GM18858 (cell line): Measurements from ENCODE around the gene TXNRD1.

Experiments
- ATAC-seq: cut with Tn5 transposase; IDR thresholded peaks from one replicate; pipeline ENCODE4 v1.9.1; 2021; ENCODE audit not compliant: unreplicated experiment

Gene TXNRD1

DNA sequence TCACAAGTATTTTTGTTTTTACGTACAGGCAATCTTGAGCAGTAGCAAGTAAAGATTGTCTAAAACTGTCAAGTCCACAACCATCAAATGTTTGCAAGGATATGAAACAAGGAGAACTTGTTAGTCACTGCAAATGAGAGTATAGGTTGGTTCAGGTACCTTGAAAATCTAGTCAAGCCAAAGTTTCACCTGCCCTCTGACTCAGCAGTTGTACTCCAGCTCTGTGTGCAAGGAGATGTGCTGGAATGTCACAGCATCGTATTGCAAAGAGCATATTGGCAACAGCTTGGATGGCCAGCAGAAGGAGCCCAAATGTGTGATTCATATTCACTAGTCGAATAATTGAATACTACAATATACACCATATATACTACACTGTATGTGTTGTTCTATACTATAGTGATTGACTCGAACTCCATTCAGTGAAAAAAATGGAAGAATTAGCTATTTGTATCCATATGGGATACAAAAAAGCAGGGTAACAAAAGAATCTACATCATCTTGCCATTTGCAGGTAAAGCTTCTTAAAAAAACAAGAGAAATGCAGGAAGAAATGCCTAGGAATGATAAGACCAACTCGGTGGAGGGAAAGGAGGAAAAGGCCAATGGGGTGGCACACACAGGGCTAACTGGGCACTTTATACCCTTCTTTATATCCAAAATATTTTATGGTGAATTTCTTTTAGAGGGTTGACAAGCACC is 131.9 kb downstream of the TXNRD1 start:
- no peak for ATAC-seq

DNA sequence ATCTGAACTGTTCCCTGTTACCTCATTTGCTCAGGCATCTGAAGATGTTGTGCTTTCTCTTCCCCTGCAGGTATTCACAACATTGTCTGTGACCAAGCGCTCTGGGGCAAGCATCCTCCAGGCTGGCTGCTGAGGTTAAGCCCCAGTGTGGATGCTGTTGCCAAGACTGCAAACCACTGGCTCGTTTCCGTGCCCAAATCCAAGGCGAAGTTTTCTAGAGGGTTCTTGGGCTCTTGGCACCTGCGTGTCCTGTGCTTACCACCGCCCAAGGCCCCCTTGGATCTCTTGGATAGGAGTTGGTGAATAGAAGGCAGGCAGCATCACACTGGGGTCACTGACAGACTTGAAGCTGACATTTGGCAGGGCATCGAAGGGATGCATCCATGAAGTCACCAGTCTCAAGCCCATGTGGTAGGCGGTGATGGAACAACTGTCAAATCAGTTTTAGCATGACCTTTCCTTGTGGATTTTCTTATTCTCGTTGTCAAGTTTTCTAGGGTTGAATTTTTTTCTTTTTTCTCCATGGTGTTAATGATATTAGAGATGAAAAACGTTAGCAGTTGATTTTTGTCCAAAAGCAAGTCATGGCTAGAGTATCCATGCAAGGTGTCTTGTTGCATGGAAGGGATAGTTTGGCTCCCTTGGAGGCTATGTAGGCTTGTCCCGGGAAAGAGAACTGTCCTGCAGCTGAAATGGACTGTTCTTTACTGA is 132.9 kb downstream of the TXNRD1 start:
- ATAC-seq, result no peak

DNA sequence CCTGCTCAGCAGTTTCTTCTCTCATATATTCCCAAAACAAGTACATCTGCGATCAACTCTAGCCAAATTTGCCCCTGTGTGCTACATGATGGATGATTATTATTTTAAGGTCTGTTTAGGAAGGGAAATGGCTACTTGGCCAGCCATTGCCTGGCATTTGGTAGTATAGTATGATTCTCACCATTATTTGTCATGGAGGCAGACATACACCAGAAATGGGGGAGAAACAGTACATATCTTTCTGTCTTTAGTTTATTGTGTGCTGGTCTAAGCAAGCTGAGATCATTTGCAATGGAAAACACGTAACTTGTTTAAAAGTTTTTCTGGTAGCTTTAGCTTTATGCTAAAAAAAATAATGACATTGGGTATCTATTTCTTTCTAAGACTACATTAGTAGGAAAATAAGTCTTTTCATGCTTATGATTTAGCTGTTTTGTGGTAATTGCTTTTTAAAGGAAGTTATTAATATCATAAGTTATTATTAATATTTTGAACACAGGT is 133.5 kb downstream of the TXNRD1 start:
- ATAC-seq, result no peak

DNA sequence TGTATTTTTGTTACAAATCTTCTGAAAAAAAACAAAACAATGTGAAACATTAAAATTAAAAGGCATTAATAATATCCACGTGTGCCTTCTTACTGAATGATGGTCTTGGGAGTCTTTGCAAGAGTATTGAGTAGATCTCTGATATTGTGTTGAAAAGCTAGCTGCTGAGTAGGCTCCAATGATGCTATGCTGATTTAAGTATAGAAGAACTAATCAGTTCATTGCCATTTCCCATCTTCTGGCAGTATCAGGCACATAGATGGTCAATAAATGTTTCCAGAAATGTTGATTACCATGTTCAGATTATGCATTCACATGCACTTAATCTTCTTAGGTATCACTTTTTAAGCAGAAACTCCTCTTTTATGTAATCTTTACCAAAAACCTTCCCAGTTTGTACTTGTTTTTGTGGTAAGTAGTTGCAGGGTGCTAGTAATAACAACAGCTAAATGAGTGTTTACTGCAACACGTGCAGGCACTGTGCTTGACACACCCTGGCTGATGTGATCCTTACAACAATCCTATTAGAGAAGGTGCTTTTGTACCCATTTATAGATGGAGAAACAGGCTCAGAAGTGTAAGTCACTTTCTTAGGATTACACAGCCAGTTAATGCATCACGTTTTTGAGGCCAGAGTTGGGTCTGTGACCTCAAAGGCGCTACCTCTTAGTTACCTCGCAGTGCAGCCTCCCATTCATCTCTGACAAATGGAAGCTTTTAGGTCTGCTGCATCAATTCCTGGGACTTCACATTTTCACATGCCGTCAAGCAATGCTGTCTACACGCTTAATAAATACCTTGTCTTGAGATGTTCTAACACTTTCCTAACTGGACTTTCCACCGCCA is 134.9 kb downstream of the TXNRD1 start:
- no peak for ATAC-seq

DNA sequence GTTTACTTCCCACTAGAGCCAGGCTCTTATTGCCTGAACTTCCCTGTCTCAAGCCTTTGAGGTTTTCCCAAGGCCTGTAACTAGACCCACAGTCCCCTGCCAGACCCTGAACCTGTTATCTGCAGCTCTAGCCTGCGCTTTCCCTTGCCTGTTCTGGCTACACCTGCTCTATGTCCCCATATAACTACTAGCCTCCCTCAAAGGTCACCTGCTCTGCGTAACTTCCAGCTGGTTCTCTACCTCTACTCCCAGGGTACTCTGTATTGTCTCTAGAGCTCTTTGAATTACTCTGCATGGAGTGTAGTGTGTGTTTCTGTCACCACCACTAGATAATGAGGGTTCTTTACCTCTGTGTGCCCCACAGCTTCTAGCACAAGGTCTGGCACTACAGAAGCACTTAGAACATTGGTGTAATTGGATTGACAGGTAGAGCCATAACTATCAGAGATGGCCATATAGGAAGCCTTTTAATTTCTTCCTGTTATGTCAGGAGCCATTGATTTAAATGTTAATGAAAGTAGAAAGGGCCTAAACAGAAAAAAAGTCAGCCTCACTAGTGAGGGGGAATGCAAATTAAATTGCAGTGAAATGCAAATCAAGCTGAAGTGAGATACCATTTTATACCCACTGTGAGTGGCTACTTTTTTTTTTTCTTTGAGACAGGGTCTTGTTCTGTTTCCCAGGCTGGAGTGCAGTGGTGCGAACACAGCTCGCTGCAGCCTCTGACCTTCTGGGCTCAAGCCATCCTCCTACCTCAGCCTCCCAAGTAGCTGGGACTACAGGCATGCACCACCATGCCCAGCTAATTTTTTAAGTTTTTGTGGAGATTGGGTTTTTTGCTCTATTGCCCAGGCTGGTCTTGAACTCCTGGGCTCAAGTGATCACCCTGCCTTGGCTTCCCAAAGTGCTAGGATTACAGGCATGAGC is 135.7 kb downstream of the TXNRD1 start:
- no peak for ATAC-seq

DNA sequence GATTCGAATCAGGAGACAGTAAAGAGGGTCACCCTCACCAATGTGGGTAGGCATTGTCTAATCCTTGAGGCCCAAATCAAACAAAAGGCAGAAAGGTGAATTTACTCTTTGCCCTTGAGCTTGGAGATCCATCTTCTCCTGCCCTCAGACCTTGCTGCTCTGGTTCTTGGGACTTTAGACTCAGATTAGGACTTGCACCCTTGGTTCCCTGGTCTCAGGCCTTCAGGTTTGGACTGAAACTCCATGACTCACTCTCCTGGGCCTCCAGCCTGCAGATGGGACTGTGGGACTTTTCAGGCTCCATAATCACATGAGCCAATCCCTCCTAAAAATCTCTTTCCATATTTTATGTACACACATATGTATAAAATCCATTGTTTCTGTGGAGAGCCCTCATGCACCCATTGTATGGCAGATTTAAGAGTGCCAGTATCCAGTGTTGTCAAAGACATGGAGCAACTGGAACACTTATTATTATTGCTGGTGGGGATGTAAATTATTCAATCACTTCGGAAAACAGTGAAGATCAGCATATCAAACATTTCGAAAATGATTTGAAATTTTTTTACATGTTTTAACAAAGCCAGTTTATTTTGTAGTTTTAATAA is 136.6 kb downstream of the TXNRD1 start:
- no peak for ATAC-seq

DNA sequence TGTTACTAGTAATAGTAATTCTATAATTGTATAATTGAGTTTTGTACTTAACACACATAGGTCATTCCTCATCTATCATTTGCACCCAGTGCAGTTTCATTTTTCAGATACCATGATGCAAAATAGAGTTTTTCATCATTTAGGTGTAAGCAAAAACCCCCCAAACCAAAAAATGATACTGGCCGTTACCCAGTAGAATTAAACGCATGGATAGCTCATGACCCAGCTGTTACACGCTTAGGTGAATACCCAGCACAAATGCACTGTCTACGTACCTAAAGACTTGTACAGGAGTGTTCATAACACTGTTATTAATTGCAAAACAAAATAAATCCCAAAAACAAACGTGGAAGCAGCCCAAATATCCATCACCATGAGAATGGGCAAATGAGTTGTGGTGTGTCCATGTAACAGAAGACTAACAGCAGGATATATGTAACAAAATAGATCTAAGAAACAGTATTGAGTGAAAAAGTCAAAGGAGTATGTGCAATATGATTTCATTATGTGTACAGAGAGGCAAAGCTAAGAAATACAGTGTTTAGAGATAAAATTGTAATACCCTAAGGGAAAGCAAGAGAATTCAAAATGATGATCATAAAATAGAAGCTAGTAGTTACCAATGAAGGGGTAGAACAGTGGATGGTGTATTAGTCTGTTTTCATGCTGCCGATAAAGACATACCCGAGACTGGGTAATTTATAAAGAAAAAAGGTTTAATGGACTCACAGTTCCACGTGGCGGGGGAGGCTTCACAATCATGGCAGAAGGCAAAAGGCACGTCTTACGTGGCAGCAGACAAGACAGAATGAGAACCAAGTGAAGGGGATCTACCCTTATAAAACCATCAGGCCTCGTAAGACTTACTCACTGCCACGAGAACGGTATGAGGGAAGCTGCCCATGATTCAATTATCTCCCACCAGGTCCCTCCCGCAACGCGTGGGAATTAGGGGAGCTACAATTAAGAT is 137.7 kb downstream of the TXNRD1 start:
- no peak for ATAC-seq

DNA sequence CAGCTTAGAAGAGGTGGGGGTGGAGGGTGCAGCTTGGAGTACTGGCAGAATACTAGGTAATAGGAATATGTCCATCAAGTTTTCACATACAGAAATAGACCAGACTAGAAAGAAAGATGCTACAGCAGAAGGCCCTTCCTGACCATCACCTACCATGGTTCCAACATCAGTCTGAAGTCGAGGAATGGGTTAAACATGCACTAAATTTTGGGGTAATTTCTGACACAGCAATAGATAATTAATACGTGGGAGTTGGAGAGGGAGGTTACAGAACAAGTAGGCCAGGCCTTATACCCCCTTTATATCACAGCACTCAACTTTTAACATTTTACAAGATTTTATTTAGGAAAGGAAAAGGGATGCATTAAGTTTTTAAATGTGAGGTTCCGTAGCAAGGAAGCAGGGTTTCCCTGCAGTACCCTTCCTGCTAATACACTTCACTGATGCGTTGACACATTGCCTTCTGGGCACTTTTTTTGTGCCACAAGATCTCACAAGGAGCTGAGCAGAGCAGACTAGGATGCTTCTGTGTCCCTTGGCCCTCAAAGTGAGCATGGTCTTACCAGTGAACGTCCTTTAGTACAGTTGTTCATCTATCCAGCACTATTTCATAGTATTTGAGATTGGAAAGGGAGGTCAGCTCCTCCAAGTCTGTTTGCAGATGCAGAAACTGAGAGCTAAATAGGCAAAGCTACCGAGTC is 138.7 kb downstream of the TXNRD1 start:
- no peak for ATAC-seq

DNA sequence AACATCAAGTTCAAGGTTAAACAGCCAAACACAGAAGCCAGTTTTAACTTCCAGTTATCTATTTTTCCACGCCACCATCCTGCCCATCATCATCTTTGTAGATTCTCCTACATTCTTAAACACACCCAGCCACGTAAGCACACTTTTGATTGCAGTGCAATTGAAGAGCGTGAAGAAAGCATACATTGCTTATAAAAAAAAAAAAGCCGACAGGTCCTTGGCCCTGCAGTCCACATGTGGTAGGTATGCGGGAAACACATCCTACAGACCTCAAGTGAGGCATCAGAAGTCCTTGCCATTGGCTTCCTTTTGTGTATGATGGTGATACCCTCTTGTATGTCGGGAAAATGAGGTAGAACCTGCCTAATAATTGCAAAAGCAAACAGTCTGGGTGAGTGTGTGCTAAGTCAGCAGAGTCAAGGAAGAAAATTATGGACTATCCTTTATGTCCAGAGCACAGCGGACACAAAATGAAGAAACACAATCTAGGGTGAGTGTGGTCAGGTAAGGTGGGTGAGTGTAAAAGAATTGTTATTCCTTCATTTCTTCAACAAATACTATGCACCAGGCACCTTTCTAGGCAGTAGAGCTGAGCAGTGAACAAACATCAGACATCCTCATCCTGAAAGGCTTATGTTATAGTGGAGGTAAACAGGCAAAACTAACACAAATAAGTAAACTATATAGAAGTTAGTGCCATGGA is 139.4 kb downstream of the TXNRD1 start:
- ATAC-seq, result no peak

DNA sequence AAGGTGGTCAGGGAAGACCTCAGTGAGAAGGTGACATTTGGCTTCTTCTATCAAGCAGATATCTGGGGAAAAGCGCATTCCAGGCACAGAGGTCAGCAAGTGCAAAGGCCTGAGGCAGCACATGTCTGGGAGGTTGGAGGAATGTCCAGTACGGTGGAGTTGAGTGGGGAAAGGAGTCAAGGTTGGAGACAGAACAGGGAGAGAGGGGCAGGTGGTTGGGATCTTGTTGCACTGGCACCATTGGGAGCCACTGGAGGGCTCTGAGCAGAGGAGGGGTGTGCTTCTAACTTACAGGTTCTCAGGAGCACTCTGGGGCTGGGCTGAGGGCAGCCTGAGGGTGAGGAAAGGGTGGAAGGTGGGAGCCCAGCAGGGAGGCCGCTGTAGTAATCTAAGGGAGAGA is 140.1 kb downstream of the TXNRD1 start:
- ATAC-seq, result no peak

DNA sequence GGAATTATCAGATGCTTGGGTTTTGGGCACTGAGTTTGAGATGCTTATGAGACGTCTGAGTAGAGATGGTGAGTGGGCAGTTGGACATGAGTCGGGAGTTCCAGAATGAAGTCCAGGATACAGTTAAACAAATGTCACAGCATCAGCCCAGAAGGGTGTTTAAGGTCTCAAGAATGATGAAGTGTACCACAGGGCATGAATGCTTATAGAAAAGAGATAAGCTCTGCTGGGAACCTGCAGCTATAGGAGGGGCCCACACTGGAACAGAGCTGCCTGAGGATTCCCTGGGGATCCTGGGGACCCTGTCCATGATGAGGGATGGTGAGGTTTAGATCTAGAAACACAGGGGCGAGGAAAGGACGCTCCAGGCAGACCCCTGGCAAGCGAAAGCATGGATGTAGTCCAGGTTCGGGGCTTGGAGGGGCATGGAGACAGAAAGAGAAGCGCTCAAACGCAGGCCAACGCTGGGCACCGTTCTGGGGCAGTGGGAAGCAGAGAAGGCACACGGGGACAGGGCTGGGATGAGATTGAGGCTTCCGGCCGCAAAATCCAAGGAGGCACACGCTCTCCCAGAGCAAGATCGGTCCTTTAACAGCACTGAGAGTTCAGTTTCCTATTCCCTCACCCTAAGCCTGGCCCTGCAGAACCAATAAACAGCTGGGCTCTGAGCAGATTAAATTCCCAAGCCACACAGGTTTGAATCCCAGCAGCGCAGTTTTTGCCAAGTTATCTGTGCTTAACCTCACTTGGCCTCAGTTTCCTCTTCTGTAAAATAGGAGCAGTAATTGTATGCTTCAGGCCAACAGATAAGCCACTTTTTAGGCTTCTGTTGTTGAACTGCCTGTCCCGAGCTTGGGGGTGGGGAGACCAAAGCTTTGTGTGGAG is 140.9 kb downstream of the TXNRD1 start:
- ATAC-seq, result no peak

DNA sequence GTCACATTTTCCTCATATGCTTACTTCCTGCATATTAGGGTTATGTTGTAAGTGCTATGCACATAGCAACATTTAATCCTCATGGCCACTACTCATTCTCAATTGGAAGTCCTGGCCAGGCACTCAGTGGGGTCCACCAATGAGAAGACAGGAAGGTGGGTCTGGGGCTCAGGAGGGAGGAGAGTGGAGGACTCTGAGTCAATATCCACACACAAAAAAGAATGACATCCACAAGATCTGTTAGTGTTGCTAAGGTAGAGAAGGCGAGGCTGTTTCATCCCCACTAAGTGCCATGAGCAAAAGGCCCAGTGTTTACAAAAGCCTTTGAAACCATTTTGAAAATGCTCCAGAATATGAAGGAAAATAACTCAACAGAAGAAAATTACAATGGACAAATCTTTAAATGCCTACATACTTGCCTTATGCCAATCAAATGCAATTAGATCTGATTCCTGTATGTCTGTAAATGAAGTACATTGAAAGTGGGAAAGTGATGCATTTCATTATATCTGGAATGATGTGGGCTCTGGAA is 141.9 kb downstream of the TXNRD1 start:
- ATAC-seq, result no peak

DNA sequence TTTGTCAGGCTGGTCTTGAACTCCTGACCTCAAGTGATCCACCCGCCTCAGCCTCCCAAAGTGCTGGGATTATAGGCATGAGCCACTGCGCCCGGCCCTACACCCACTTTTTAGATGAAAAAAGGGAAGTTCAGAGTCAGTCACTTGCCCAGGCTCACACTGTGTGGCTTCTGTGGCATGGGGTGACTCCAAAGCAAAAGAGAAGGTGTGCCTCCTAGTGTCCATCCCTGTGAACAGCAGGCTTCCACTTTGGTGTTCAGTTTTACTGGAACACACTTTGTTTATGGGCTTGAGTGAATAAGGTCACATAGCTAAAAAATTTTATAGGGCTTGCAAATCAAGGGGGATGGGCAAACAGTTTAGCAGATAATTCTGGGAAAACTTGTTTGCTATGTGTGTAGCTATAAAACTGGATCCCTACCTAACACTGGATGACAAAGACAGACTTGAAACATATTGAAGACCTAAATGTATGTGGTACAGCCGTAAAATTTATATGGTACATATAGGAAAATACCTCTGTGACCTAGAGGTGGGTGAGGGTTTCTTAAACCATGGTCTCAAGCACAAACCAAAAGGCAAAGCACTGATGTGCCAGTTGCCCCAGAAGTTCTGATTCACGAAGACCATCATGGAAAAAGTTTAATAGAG is 142.9 kb downstream of the TXNRD1 start:
- peak; percentile 60 for ATAC-seq

DNA sequence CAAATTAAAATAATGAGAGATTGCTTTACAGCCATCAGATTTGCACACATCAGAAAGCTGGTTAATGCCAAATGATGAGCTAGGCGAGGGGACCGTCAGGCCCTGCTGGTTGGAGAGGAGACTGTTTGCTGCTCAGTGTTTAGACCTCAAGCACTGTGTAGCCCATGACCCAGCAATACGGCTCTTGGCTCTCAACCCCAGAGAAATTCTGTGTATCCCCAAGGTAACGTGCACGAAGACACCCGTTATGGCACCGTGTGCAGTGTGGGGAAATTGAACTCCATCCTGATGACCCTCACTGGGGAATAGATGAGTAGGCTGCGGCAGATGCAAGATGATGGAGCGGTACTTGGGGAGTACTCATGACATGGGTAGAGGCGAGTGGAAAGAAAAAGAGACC is 143.6 kb downstream of the TXNRD1 start:
- ATAC-seq, result no peak

DNA sequence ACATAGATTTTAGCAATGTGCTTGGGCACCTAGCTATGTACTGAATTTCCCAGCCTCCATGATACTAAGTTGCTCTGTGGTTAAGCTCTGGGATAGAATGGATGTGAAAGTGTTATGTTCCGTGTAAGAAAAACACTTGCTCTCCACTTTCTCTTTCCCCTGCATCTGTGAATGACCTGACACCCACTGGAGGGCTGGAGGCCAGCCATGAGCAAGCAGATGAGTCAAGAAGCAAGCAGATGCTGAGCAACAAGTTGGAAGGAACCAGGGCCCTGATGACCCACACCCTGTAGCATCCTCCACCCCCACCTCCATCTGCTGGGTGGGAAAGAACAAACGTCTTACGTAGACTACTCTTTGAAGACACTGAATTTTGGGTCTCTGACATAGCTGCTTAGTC is 144.6 kb downstream of the TXNRD1 start:
- no peak for ATAC-seq
